ENCODE measurements around the gene MSI2. TPM values are rescaled to one million over a fixed set of nuclear protein-coding genes. Genes with fewer than 3 reads are reported as not detected.

The MSI2 gene
- total RNA-seq, 1 experiment from 2014 or later, result 174 TPM

GRCh38 chr17:57723427-57724025 lies 467.2 kb downstream of the MSI2 start:
- no peaks in the 10 kb centered on the region for H3K9me3 Mint-ChIP-seq (ENCODE audit: unreplicated experiment)
- no peak for DNase-seq

GRCh38 chr17:57724026-57724728 lies 467.9 kb downstream of the MSI2 start:
- no TSS peak for BruUV-seq (replicated peaks)
- Mint-ChIP-seq H3K4me3 (ENCODE audit: unreplicated experiment) (no peak overlapping the region), H3K27ac (ENCODE audit: unreplicated experiment) (no peak overlapping the region), H3K36me3 (ENCODE audit: insufficient read depth, unreplicated experiment) (no peaks in the 10 kb centered on the region), H3K9me3 (ENCODE audit: unreplicated experiment) (no peaks in the 10 kb centered on the region), H3K4me1 (ENCODE audit: low read depth, unreplicated experiment) (no peaks in the 10 kb centered on the region), H3K27me3 (ENCODE audit: insufficient read depth, unreplicated experiment) (peaks cover 8% of the 10 kb centered on the region)
- intact Hi-C loops (cut with micrococcal nuclease; ENCODE audit: unreplicated experiment), result no loop called here
- CTCF ChIA-PET, result interaction anchor here (0.5 kb wide), 1 partner anchor 81 kb away, joined by 3 read pairs; no protein-coding TSS in a partner anchor
- POLR2A ChIA-PET, result no interaction called here
- Histone ChIP-seq H3K9me3 (no peaks in the 10 kb centered on the region), H3K27me3 (replicated peaks; ENCODE audit: control insufficient read depth, insufficient read depth, low read length) (no peaks in the 10 kb centered on the region; the same call in 1 of the 2 replicates), H3K4me1 (no peaks in the 10 kb centered on the region), H3K4me3 (ENCODE audit: low read depth, low read length) (no peak overlapping the region), H3K36me3 (ENCODE audit: control insufficient read depth, insufficient read depth, low read length) (no peaks in the 10 kb centered on the region)
- no peak for TF ChIP-seq CTCF (IDR thresholded peaks at IDR 0.05; ENCODE audit: insufficient read depth in 1 of 2, low read depth in 1 of 2, low read length in 1 of 2, severe bottlenecking in 1 of 2, unreplicated experiment in 1 of 2)
- no peak for DNase-seq

More at GRCh38 chr17:57723427-57724025, 467.2 kb downstream of the MSI2 start:
- Histone ChIP-seq H3K4me1 (no peaks in the 10 kb centered on the region), H3K27me3 (replicated peaks; ENCODE audit: control insufficient read depth, insufficient read depth, low read length) (no peaks in the 10 kb centered on the region; the same call in 1 of the 2 replicates), H3K36me3 (ENCODE audit: control insufficient read depth, insufficient read depth, low read length) (no peaks in the 10 kb centered on the region), H3K4me3 (ENCODE audit: low read depth, low read length) (no peak overlapping the region), H3K9me3 (no peaks in the 10 kb centered on the region)
- CTCF ChIA-PET, result no interaction called here
- intact Hi-C loops (cut with micrococcal nuclease; ENCODE audit: unreplicated experiment), result no loop called here
- no peaks in the 10 kb centered on the region for H3K36me3 Mint-ChIP-seq (ENCODE audit: insufficient read depth, unreplicated experiment)
- no peak for TF ChIP-seq CTCF (IDR thresholded peaks at IDR 0.05; ENCODE audit: insufficient read depth in 1 of 2, low read depth in 1 of 2, low read length in 1 of 2, severe bottlenecking in 1 of 2, unreplicated experiment in 1 of 2)
- no peak overlapping the region for H3K27ac Mint-ChIP-seq (ENCODE audit: unreplicated experiment)
- H3K4me3 Mint-ChIP-seq (ENCODE audit: unreplicated experiment), result no peak overlapping the region
- H3K27me3 Mint-ChIP-seq (ENCODE audit: insufficient read depth, unreplicated experiment), result peaks cover 11% of the 10 kb centered on the region
- POLR2A ChIA-PET, result no interaction called here
- no peaks in the 10 kb centered on the region for H3K4me1 Mint-ChIP-seq (ENCODE audit: low read depth, unreplicated experiment)
- BruUV-seq (replicated peaks), result no TSS peak

- Mint-ChIP-seq H3K27me3 (ENCODE audit: insufficient read depth, unreplicated experiment) (peaks cover 5% of the 10 kb centered on the region), H3K9me3 (ENCODE audit: unreplicated experiment) (no peaks in the 10 kb centered on the region)
- intact Hi-C loops (cut with micrococcal nuclease; ENCODE audit: unreplicated experiment), result no loop called here
These were observed 468.4 kb downstream of the MSI2 start for GRCh38 chr17:57724729-57725125.

More at GRCh38 chr17:57724729-57725125, 468.4 kb downstream of the MSI2 start:
- CTCF ChIA-PET, result interaction anchor here (0.5 kb wide), 1 partner anchor 81 kb away, joined by 3 read pairs; no protein-coding TSS in a partner anchor
- BruUV-seq (replicated peaks), result no TSS peak
- no peaks in the 10 kb centered on the region; the same call in 1 of the 2 replicates for H3K27me3 ChIP-seq (replicated peaks; ENCODE audit: control insufficient read depth, insufficient read depth, low read length)
- Mint-ChIP-seq H3K36me3 (ENCODE audit: insufficient read depth, unreplicated experiment) (no peaks in the 10 kb centered on the region), H3K4me3 (ENCODE audit: unreplicated experiment) (no peak overlapping the region), H3K4me1 (ENCODE audit: low read depth, unreplicated experiment) (no peaks in the 10 kb centered on the region), H3K27ac (ENCODE audit: unreplicated experiment) (no peak overlapping the region)
- no peaks in the 10 kb centered on the region for H3K4me1 ChIP-seq
- TF ChIP-seq CTCF (IDR thresholded peaks at IDR 0.05; ENCODE audit: insufficient read depth in 1 of 2, low read depth in 1 of 2, low read length in 1 of 2, severe bottlenecking in 1 of 2, unreplicated experiment in 1 of 2), result no peak
- no peaks in the 10 kb centered on the region for H3K9me3 ChIP-seq
- POLR2A ChIA-PET, result no interaction called here
- no peaks in the 10 kb centered on the region for H3K36me3 ChIP-seq (ENCODE audit: control insufficient read depth, insufficient read depth, low read length)
- DNase-seq, result no peak
- H3K4me3 ChIP-seq (ENCODE audit: low read depth, low read length), result no peak overlapping the region
